Measurements from ENCODE around the gene MEIS2.

- TF ChIP-seq CTCF (IDR thresholded peaks at IDR 0.05): no peak
- no peak for TF ChIP-seq POLR2A (IDR thresholded peaks at IDR 0.05)
Measured at GRCh38 chr15:36911322-36911944, 188.9 kb downstream of the MEIS2 start.

All from adrenal gland (tissue), 5 donors.